Mucosa of rectum (tissue), 2 donors: ENCODE results near the gene TBC1D9B.

Source experiments
- H3K27ac ChIP-seq, 2 donors: one replicate each; pipeline ENCODE4 v1.7.0; 2013; ENCODE audit warnings: inconsistent platforms in 2 of 2, low read depth in 2 of 2, low read length in 2 of 2
- H3K27me3 ChIP-seq, 2 donors: one replicate each; pipeline ENCODE4 v1.7.0; 2013; ENCODE audit warnings: low read length in 2 of 2; ENCODE audit not compliant: control insufficient read depth in 2 of 2, insufficient read depth in 2 of 2
- H3K36me3 ChIP-seq, 2 donors: one replicate each; pipeline ENCODE4 v1.7.0; 2013; ENCODE audit warnings: low read length in 2 of 2; ENCODE audit not compliant: control insufficient read depth in 2 of 2, insufficient read depth in 2 of 2
- H3K4me1 ChIP-seq, 2 donors: one replicate each; pipeline ENCODE4 v1.7.0; 2013; ENCODE audit warnings: low read length in 2 of 2, mild to moderate bottlenecking in 1 of 2; ENCODE audit not compliant: control insufficient read depth in 2 of 2, insufficient read depth in 2 of 2
- H3K4me3 ChIP-seq, 2 donors: one replicate each; pipeline ENCODE4 v1.7.0; 2013; ENCODE audit warnings: low read length in 2 of 2
- H3K9ac ChIP-seq, 2 donors: one replicate each; pipeline ENCODE4 v1.7.0; 2013; ENCODE audit warnings: low read length in 2 of 2, low read depth in 1 of 2, mild to moderate bottlenecking in 1 of 2
- H3K9me3 ChIP-seq, 2 donors: one replicate each; pipeline ENCODE4 v1.7.0; 2013; ENCODE audit warnings: low read length in 2 of 2; ENCODE audit not compliant: control insufficient read depth in 2 of 2
- donor health status: healthy.
- donor health status: Normal muscosa, but diverticular disease.

The TBC1D9B gene

GRCh38 chr5:179863449-179864085, 44.1 kb downstream of the TBC1D9B start:
- Histone ChIP-seq H3K36me3 (peaks cover 37 to 42% of the 10 kb centered on the region in 2 donors), H3K9me3 (no peaks in the 10 kb centered on the region), H3K9ac (no peak overlapping the region), H3K4me3 (no peak overlapping the region), H3K27me3 (no peaks in the 10 kb centered on the region), H3K27ac (no peak overlapping the region), H3K4me1 (peaks cover 0 to 5% of the 10 kb centered on the region in 2 donors)

GRCh38 chr5:179862891-179863290, 44.8 kb downstream of the TBC1D9B start:
- Histone ChIP-seq H3K27me3 (no peaks in the 10 kb centered on the region), H3K9me3 (no peaks in the 10 kb centered on the region), H3K4me3 (no peak overlapping the region), H3K27ac (no peak overlapping the region), H3K9ac (no peak overlapping the region), H3K4me1 (peaks cover 0 to 5% of the 10 kb centered on the region in 2 donors), H3K36me3 (peaks cover 34 to 42% of the 10 kb centered on the region in 2 donors)

DNA sequence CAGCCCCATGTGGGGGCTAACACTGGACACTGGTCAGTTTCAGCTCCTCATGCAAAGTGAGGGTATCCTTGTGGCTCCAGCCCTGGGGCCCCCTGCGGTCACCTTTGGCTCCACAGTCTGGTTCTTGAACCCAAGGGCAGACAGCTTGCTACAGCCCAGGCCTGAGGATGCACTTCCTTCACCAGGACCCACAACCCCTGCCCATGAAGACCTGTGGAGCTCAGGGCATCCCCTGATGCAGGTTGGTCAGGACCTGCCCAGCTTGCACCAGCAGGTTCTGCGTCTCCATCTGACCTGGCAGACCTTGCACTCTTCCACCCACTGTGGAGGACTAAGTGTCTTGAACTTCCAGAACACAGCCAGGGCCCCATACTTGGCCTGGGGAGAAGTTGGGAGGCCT, 45.4 kb downstream of the TBC1D9B start:
- Histone ChIP-seq H3K36me3 (peaks cover 34 to 42% of the 10 kb centered on the region in 2 donors), H3K9me3 (no peaks in the 10 kb centered on the region), H3K27ac (no peak overlapping the region), H3K9ac (no peak overlapping the region), H3K4me1 (peaks cover 0 to 5% of the 10 kb centered on the region in 2 donors), H3K27me3 (no peaks in the 10 kb centered on the region), H3K4me3 (no peak overlapping the region)

- no peak overlapping the region for H3K9ac ChIP-seq
- no peak overlapping the region for H3K27ac ChIP-seq
- H3K9me3 ChIP-seq = no peaks in the 10 kb centered on the region
- peaks cover 27 to 30% of the 10 kb centered on the region in 2 donors for H3K36me3 ChIP-seq
- H3K27me3 ChIP-seq = no peaks in the 10 kb centered on the region
- H3K4me1 ChIP-seq = peaks cover 0 to 5% of the 10 kb centered on the region in 2 donors
- H3K4me3 ChIP-seq = no peak overlapping the region
These were observed 47.4 kb downstream of the TBC1D9B start for GRCh38 chr5:179860301-179860700.

GRCh38 chr5:179858586-179859427, 48.9 kb downstream of the TBC1D9B start, which contains the start of gene MRNIP:
MRNIP (minus strand) TSS chr5:179858817; CDS start chr5:179858796, 21 bp downstream.
- peaks cover 17 to 18% of the 10 kb centered on the region in 2 donors for H3K36me3 ChIP-seq
- no peaks in the 10 kb centered on the region for H3K9me3 ChIP-seq
- peaks cover 0 to 5% of the 10 kb centered on the region in 2 donors for H3K4me1 ChIP-seq

DNA sequence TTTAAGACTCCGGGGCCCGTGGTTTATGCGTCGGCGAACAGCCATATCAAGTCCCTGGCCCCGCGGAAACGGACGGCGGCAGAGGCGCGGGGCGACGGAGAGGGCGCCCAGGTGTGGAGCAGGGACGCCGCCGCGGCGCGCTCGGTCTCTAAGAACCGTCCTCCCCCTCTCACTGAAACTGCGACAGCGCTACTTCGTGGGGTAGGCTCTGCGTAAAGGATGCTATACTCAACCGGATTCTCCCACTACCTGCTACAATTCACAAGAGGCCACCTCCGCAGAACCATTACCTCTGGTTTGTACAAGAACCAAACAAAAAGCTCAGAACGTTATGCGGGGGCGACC, 49.5 kb downstream of the TBC1D9B start:
- peak overlapping the region; percentile 48 to 95 for H3K9ac ChIP-seq

More at GRCh38 chr5:179858586-179859427, 48.9 kb downstream of the TBC1D9B start, which contains the start of gene MRNIP:
- Histone ChIP-seq H3K27me3 (no peaks in the 10 kb centered on the region), H3K9ac (peak within 1 kb of the TSS; percentile 85 to 95), H3K27ac (peak within 1 kb of the TSS; percentile 73 to 91), H3K4me3 (peak within 1 kb of the TSS; percentile 83 to 87)

GRCh38 chr5:179854356-179854755, 53.3 kb downstream of the TBC1D9B start:
- Histone ChIP-seq H3K4me3 (no peak overlapping the region), H3K4me1 (peaks cover 0 to 1% of the 10 kb centered on the region in 2 donors), H3K9me3 (no peaks in the 10 kb centered on the region), H3K36me3 (peaks cover 25 to 33% of the 10 kb centered on the region in 2 donors), H3K27ac (no peak overlapping the region), H3K9ac (no peak overlapping the region), H3K27me3 (no peaks in the 10 kb centered on the region)

More for the DNA sequence above, 49.5 kb downstream of the TBC1D9B start:
- Histone ChIP-seq H3K4me3 (peak overlapping the region; percentile 83 to 87), H3K27ac (peak overlapping the region; percentile 28 to 91), H3K36me3 (peaks cover 11 to 12% of the 10 kb centered on the region in 2 donors), H3K9me3 (no peaks in the 10 kb centered on the region), H3K4me1 (peaks cover 0 to 5% of the 10 kb centered on the region in 2 donors), H3K27me3 (no peaks in the 10 kb centered on the region)

DNA sequence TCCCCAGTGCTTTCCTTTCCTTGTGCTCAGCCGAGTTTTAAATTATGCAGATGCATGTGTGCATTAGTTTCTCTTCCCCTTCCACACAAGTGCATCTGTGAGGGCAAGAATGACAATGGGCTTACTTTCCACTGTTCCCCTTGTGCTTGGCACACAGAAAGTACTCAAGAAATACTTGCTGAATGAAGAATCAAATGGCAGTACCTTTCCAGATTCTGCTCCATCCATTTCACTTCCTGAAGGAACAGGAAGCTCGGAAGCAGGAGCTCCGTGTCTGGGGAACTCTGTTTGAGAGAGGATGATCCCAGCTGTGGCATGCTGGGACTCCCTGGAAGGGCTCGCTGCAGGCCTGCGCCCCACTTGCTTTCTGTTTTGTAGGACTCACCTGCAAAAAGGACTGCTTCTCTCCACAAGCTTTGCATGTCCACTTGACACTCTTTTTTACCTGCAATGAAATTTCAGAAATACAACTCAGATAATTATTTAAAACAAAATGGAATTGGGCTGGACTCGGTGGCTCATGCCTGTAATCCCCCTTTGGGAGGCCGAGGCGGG, 54.6 kb downstream of the TBC1D9B start:
- no peak overlapping the region for H3K4me3 ChIP-seq
- no peaks in the 10 kb centered on the region for H3K27me3 ChIP-seq
- H3K4me1 ChIP-seq = no peaks in the 10 kb centered on the region
- H3K27ac ChIP-seq = no peak overlapping the region
- H3K9ac ChIP-seq = no peak overlapping the region
- H3K36me3 ChIP-seq = peaks cover 31 to 45% of the 10 kb centered on the region in 2 donors
- no peaks in the 10 kb centered on the region for H3K9me3 ChIP-seq

GRCh38 chr5:179841621-179842020, 66.1 kb downstream of the TBC1D9B start:
- Histone ChIP-seq H3K4me3 (no peak overlapping the region), H3K27ac (no peak overlapping the region), H3K4me1 (peaks cover 0 to under 1% of the 10 kb centered on the region in 2 donors), H3K36me3 (peaks cover 37 to 39% of the 10 kb centered on the region in 2 donors), H3K9me3 (no peaks in the 10 kb centered on the region), H3K9ac (no peak overlapping the region), H3K27me3 (no peaks in the 10 kb centered on the region)

DNA sequence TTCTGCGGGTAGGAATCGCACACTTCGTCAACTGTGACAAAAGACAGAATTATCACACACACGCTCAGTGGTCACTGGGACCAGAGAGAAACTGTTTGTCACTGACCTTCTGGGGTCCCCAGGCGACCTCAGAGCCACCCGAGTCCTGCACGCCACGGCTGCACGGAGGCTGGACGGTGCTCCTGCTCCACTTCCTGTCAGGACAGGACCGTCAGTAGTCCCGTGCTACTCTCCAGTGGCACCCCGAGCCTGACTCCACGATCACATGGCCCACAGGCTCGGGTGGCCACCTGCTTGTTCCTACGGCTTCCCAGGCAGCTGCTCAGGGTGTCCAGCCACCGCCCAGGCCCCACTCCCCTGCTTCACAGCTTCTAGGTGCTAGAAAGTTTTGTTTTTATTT, 66.9 kb downstream of the TBC1D9B start:
- H3K4me1 ChIP-seq = peaks cover 0 to 8% of the 10 kb centered on the region in 2 donors
- H3K4me3 ChIP-seq = no peak overlapping the region
- H3K27ac ChIP-seq = no peak overlapping the region
- H3K36me3 ChIP-seq = peaks cover 45% of the 10 kb centered on the region in 2 donors
- no peaks in the 10 kb centered on the region for H3K9me3 ChIP-seq
- H3K27me3 ChIP-seq = no peaks in the 10 kb centered on the region
- no peak overlapping the region for H3K9ac ChIP-seq
